H1 (cell line): ENCODE results near the gene JOSD2. TPM values are rescaled to one million over a fixed set of nuclear protein-coding genes. Genes with fewer than 3 reads are reported as not detected.

Experiments used
- CTCF ChIA-PET: fragments of 300-600 bp; sonication (Branson Sonifier 250); formaldehyde crosslinking; loops from one replicate; lab custom pipeline; 2021; ENCODE audit not compliant: partially characterized antibody; lab: Charles Lee
- POLR2A ChIA-PET: fragments of 300-600 bp; sonication (Branson Sonifier 250); formaldehyde crosslinking; loops from one replicate; lab custom pipeline; 2021; ENCODE audit warnings: inconsistent platforms; ENCODE audit not compliant: partially characterized antibody; lab: Charles Lee
- DNase-seq, 2 experiments: peaks; one replicate each; pipeline versions ENCODE4 v3.0.0 to v3.0.0-alpha.2; 2010 to 2022; ENCODE audit warnings: low spot score in 2 of 2, low read depth in 1 of 2, mixed read lengths in 1 of 2
- FAIRE-seq: peaks from 2 replicates; lab custom pipeline; 2011; peaks lifted over from hg19 to GRCh38; lab: Jason Lieb, UNC
- H2AFZ ChIP-seq: 2 replicates; pipeline ENCODE4 v1.8.1; 2012; ENCODE audit warnings: low read length, inconsistent platforms
- H2AK5ac ChIP-seq: 2 replicates; pipeline ENCODE4 v1.6.1; 2013; ENCODE audit warnings: low read depth, low read length
- H2BK120ac ChIP-seq: replicated peaks from 2 replicates; pipeline ENCODE3; 2013; ENCODE audit warnings: low read depth, low read length, inconsistent platforms
- H2BK12ac ChIP-seq: 2 replicates; pipeline ENCODE4 v1.6.1; 2013; ENCODE audit warnings: low read depth, low read length
- H2BK15ac ChIP-seq: 2 replicates; pipeline ENCODE4 v1.6.1; 2013; ENCODE audit warnings: low read length
- H2BK20ac ChIP-seq: 2 replicates; pipeline ENCODE4 v1.6.1; 2013; ENCODE audit warnings: low read length
- H2BK5ac ChIP-seq: 2 replicates; pipeline ENCODE4 v1.6.1; 2013; ENCODE audit warnings: low read depth, low read length
- H3K14ac ChIP-seq: 2 replicates; pipeline ENCODE4 v1.6.1; 2013; ENCODE audit warnings: inconsistent platforms; ENCODE audit not compliant: insufficient read length
- H3K18ac ChIP-seq: 2 replicates; pipeline ENCODE4 v1.6.1; 2013; ENCODE audit warnings: low read length; ENCODE audit errors: extremely low read depth
- H3K23ac ChIP-seq: 2 replicates; pipeline ENCODE4 v1.6.1; 2013; ENCODE audit warnings: inconsistent platforms; ENCODE audit not compliant: insufficient read length
- H3K23me2 ChIP-seq: 2 replicates; pipeline ENCODE4 v1.6.1; 2013; ENCODE audit warnings: low read depth, low read length
- H3K27ac ChIP-seq: 2 replicates; pipeline ENCODE4 v1.6.1; 2011; ENCODE audit warnings: low read depth, low read length, inconsistent platforms
- H3K27me3 ChIP-seq, 4 experiments: replicated peaks in 1 of 4; 1 replicate in 1 of 4; 2 replicates in 3 of 4; pipeline versions ENCODE4 v1.6.1 to v1.8.1; 2011 to 2013; ENCODE audit warnings: low read length in 3 of 4, mild to moderate bottlenecking in 3 of 4, inconsistent platforms in 2 of 4, mixed read lengths in 2 of 4, moderate library complexity in 1 of 4; ENCODE audit not compliant: control insufficient read depth in 3 of 4, insufficient read depth in 3 of 4; ENCODE audit errors: extremely low read depth in 1 of 4
- H3K36me3 ChIP-seq, 4 experiments: 2 replicates each; pipeline versions ENCODE4 v1.6.1 to v1.8.1; 2011 to 2013; ENCODE audit warnings: mild to moderate bottlenecking in 4 of 4, low read length in 3 of 4, moderate library complexity in 2 of 4, control low read depth in 1 of 4, inconsistent platforms in 1 of 4; ENCODE audit not compliant: insufficient read depth in 4 of 4, control insufficient read depth in 2 of 4
- H3K4ac ChIP-seq: replicated peaks from 2 replicates; pipeline ENCODE3; 2013; ENCODE audit warnings: low read length, low read depth, mixed read lengths, inconsistent platforms; ENCODE audit not compliant: insufficient read length
- H3K4me1 ChIP-seq, 4 experiments: replicated peaks in 1 of 4; 1 replicate in 1 of 4; 2 replicates in 3 of 4; pipeline versions ENCODE4 v1.6.1 to v1.8.1; 2011 to 2013; ENCODE audit warnings: low read length in 3 of 4, inconsistent platforms in 2 of 4, mixed read lengths in 1 of 4; ENCODE audit not compliant: insufficient read depth in 4 of 4, control insufficient read depth in 3 of 4
- H3K4me2 ChIP-seq, 2 experiments: 2 replicates each; pipeline versions ENCODE4 v1.6.1 to v1.8.1; 2011 to 2013; ENCODE audit warnings: low read depth in 2 of 2, low read length in 2 of 2, control low read depth in 1 of 2, inconsistent platforms in 1 of 2, mild to moderate bottlenecking in 1 of 2; ENCODE audit not compliant: insufficient read depth in 1 of 2
- H3K4me3 ChIP-seq, 4 experiments: fragments of 200-600, 300-600 bp in 1 of 4; sonication (generic), shearing (Covaris generic), sonication (Bioruptor Twin) in 1 of 4; 2 replicates each; pipeline versions ENCODE4 v1.5.1 to v1.8.1; 2011 to 2016; ENCODE audit warnings: low read length in 4 of 4, low read depth in 3 of 4, control low read depth in 2 of 4, inconsistent platforms in 2 of 4, mild to moderate bottlenecking in 2 of 4, mixed read lengths in 1 of 4, moderate library complexity in 1 of 4; ENCODE audit not compliant: insufficient read depth in 2 of 4; ENCODE audit errors: extremely low read depth in 1 of 4
- H3K56ac ChIP-seq: replicated peaks from 2 replicates; pipeline ENCODE3; 2013; ENCODE audit warnings: low read depth, mild to moderate bottlenecking, mixed read lengths, low read length, inconsistent platforms; ENCODE audit not compliant: insufficient read length
- H3K79me1 ChIP-seq: 2 replicates; pipeline ENCODE4 v1.6.1; 2013; ENCODE audit warnings: low read depth, low read length, control low read depth
- H3K79me2 ChIP-seq, 2 experiments: 2 replicates each; pipeline versions ENCODE4 v1.6.1 to v1.8.1; 2012 to 2013; ENCODE audit warnings: low read length in 2 of 2, mild to moderate bottlenecking in 2 of 2, inconsistent platforms in 1 of 2; ENCODE audit not compliant: insufficient read depth in 2 of 2, control insufficient read depth in 1 of 2
- H3K9ac ChIP-seq, 4 experiments: replicated peaks in 1 of 4; 1 replicate in 1 of 4; 2 replicates in 3 of 4; pipeline versions ENCODE4 v1.6.1 to v1.8.1; 2011 to 2013; ENCODE audit warnings: low read depth in 3 of 4, low read length in 3 of 4, control low read depth in 2 of 4, mild to moderate bottlenecking in 2 of 4, moderate library complexity in 2 of 4, inconsistent platforms in 1 of 4; ENCODE audit errors: extremely low read depth in 1 of 4
- H3K9me3 ChIP-seq, 2 experiments: 2 replicates each; pipeline versions ENCODE4 v1.6.1 to v1.8.1; 2012 to 2013; ENCODE audit warnings: mild to moderate bottlenecking in 2 of 2, moderate library complexity in 2 of 2, control low read depth in 1 of 2, inconsistent platforms in 1 of 2, low read depth in 1 of 2, low read length in 1 of 2, mixed read lengths in 1 of 2; ENCODE audit not compliant: insufficient read depth in 2 of 2
- H4K20me1 ChIP-seq, 2 experiments: replicated peaks in 1 of 2; 2 replicates each; pipeline versions ENCODE3 to v1.8.1; 2011 to 2013; ENCODE audit warnings: inconsistent platforms in 2 of 2, low read length in 2 of 2, mild to moderate bottlenecking in 1 of 2; ENCODE audit not compliant: insufficient read depth in 2 of 2, control insufficient read depth in 1 of 2
- H4K5ac ChIP-seq: 2 replicates; pipeline ENCODE4 v1.6.1; 2013; ENCODE audit warnings: low read length, low read depth, mixed read lengths, inconsistent platforms; ENCODE audit not compliant: insufficient read length
- H4K8ac ChIP-seq: 2 replicates; pipeline ENCODE4 v1.8.0; 2013; ENCODE audit warnings: mild to moderate bottlenecking, moderate library complexity, low read length, inconsistent platforms; ENCODE audit not compliant: insufficient read depth; ENCODE audit errors: extremely low read depth
- H4K91ac ChIP-seq: replicated peaks from 2 replicates; pipeline ENCODE3; 2013; ENCODE audit warnings: low read length, mixed read lengths, inconsistent platforms; ENCODE audit not compliant: insufficient read length
- EGR1 ChIP-seq: IDR thresholded peaks from 2 replicates; pipeline ENCODE4 v1.6.1; 2011; ENCODE audit warnings: low read depth, low read length, borderline replicate concordance
- EZH2 ChIP-seq: fragments of 200-600 bp; sonication (generic); IDR thresholded peaks from 2 replicates; pipeline ENCODE4 v1.7.1; 2012; ENCODE audit warnings: low read depth, mild to moderate bottlenecking, moderate library complexity, low read length, inconsistent platforms; ENCODE audit not compliant: severe bottlenecking
- HDAC6 ChIP-seq: IDR thresholded peaks from one replicate; pipeline ENCODE4 v1.7.1; 2012; ENCODE audit warnings: low read depth, mild to moderate bottlenecking, inconsistent platforms, low read length, moderate library complexity
- NANOG ChIP-seq: IDR thresholded peaks from 2 replicates; pipeline ENCODE4 v1.6.1; 2011; ENCODE audit warnings: low read length, low read depth, mild to moderate bottlenecking, inconsistent platforms; ENCODE audit not compliant: insufficient read depth, poor library complexity, severe bottlenecking
- TEAD4 ChIP-seq: IDR thresholded peaks from 2 replicates; pipeline ENCODE4 v1.6.1; 2012; ENCODE audit warnings: low read depth, low read length, inconsistent platforms, mixed read lengths
- WGBS, 2 experiments: shearing (Covaris generic) in 1 of 2; methylation state at CpG; one replicate each; pipeline versions ENCODE4 v1.1.6 to v1.1.7; 2013 to 2015; ENCODE audit warnings: low lambda C conversion rate in 2 of 2, mixed read lengths in 2 of 2, inconsistent platforms in 1 of 2, low coverage in 1 of 2, missing lambda C conversion rate in 1 of 2; ENCODE audit not compliant: insufficient replicate concordance in 2 of 2, insufficient coverage in 1 of 2, insufficient read length in 1 of 2; ENCODE audit errors: extremely low coverage in 1 of 2, missing lambda C conversion rate in 1 of 2; 5-methylcytosine and 5-hydroxymethylcytosine counted together
- polyA plus RNA-seq, 7 experiments: library from polyadenylated mRNA; depleted of rRNA in 3 of 7; stranded (reverse) in 5 of 7; unstranded in 2 of 7; fragments of >200 nt in 5 of 7; fragments of 200-250 nt in 2 of 7; gene quantifications; 1 replicate in 5 of 7; 2 replicates in 1 of 7; 4 replicates in 1 of 7; pipeline versions ENCODE4 v1.2.1 to v1.2.3, GENCODE V29; 2011 to 2013; ENCODE audit warnings: missing spikeins in 2 of 7, mixed read lengths in 2 of 7
- total RNA-seq: library from RNA; stranded (reverse); fragmentation: NEBNext Ultra II Directional; extraction: Animal tissue kit (Norgen Biotek cat#: 25700); gene quantifications from 2 replicates; pipeline ENCODE4 v1.2.1, GENCODE V29; 2021

JOSD2 gene
- total and polyA plus RNA-seq, 2 of the 8 experiments (the other 6 are each of a cell fraction or from before 2014, with no cell fraction given), result 1.9 to 6.6 TPM

GRCh38 chr19:50517704-50518075, 6.7 kb upstream of the JOSD2 start:
- H3K23ac ChIP-seq, result no peak overlapping the region
- CTCF ChIA-PET, result interaction anchor here (1.2 to 19.3 kb wide), 8 partner anchors 11 to 262 kb away, joined by 3 to 206 read pairs (median 7); no protein-coding TSS in a partner anchor
- H3K4me2 ChIP-seq, result no peak overlapping the region
- no peak overlapping the region for H2BK20ac ChIP-seq
- H3K79me2 ChIP-seq, result no peaks in the 10 kb centered on the region
- WGBS, 2 experiments, result 96% methylated on average over 19 of the region's 37 CpGs; no CpG with 5 or more reads in 1 of the 2 experiments
- H3K18ac ChIP-seq, result no peak overlapping the region
- H4K91ac ChIP-seq, result no peak overlapping the region
- H4K8ac ChIP-seq, result peak overlapping the region; percentile 79; the same call in 1 of the 2 replicates
- TF ChIP-seq NANOG, result no peak
- no peak for TF ChIP-seq EZH2
- no peak for TF ChIP-seq TEAD4
- no peak for TF ChIP-seq HDAC6
- 0 out of 2 replicates have a peak, but pooled peaks have one; percentile 15 for TF ChIP-seq EGR1
- no peak overlapping the region for H3K4ac ChIP-seq
- H4K20me1 ChIP-seq, result peaks cover 0 to 9% of the 10 kb centered on the region in 2 experiments
- peaks cover 0 to 3% (median 1%) of the 10 kb centered on the region in 4 experiments; a peak in 2 of 7 replicates for H3K4me1 ChIP-seq
- no peak overlapping the region for H3K27ac ChIP-seq
- no peak overlapping the region for H3K4me3 ChIP-seq
- no peak overlapping the region for H2BK120ac ChIP-seq
- H2AFZ ChIP-seq, result no peak overlapping the region
- no peak for FAIRE-seq
- no peaks in the 10 kb centered on the region for H3K23me2 ChIP-seq
- H3K79me1 ChIP-seq, result no peaks in the 10 kb centered on the region
- peaks cover 0 to 10% (median 4%) of the 10 kb centered on the region in 4 experiments; a peak in 6 of 7 replicates for H3K27me3 ChIP-seq
- no peak overlapping the region for H3K9ac ChIP-seq
- no peak overlapping the region for H3K56ac ChIP-seq
- H4K5ac ChIP-seq, result no peak overlapping the region
- DNase-seq, result no peak
- no peak overlapping the region for H3K14ac ChIP-seq
- H2AK5ac ChIP-seq, result no peak overlapping the region
- H2BK5ac ChIP-seq, result no peak overlapping the region
- H2BK15ac ChIP-seq, result no peak overlapping the region
- POLR2A ChIA-PET, result no interaction called here
- H3K36me3 ChIP-seq, result peaks cover 0 to 19% (median 0%) of the 10 kb centered on the region in 4 experiments; a peak in 2 of 8 replicates
- no peak overlapping the region for H2BK12ac ChIP-seq
- H3K9me3 ChIP-seq, result no peaks in the 10 kb centered on the region; a peak in 1 of 4 replicates
